Adrenal gland (tissue), 12 donors: ENCODE data around the gene ADCY4. TPM values are rescaled to one million over a fixed set of nuclear protein-coding genes. Genes with fewer than 3 reads are reported as not detected.

Experiments used
- DNase-seq, 7 donors: peaks; one replicate each; pipeline ENCODE4 v3.0.0-alpha.2; 2019 to 2020
- H3K27ac ChIP-seq, 5 donors: fragments of 200-600 bp; sonication (generic) in 4 of 5; 1 replicate in 3 of 5; 2 replicates in 2 of 5; pipeline versions ENCODE4 v1.5.1 to v1.8.0; 2016 to 2020; ENCODE audit warnings: mild to moderate bottlenecking in 1 of 5
- H3K27me3 ChIP-seq: fragments of 200-600 bp; 2 replicates; pipeline ENCODE4 v1.8.0; 2021
- H3K36me3 ChIP-seq, 2 donors: fragments of 200-600 bp; replicated peaks in 1 of 2; 1 replicate in 1 of 2; 2 replicates in 1 of 2; pipeline versions ENCODE4 v1.5.1 to v1.8.0; 2018 to 2022
- H3K4me1 ChIP-seq, 2 donors: fragments of 200-600 bp; replicated peaks in 1 of 2; 1 replicate in 1 of 2; 2 replicates in 1 of 2; pipeline versions ENCODE4 v1.5.1 to v1.8.0; 2018 to 2021
- H3K4me3 ChIP-seq, 4 donors: fragments of 200-600 bp; sonication (generic) in 3 of 4; one replicate each; pipeline ENCODE4 v1.5.1; 2016 to 2018
- H3K9me3 ChIP-seq, 3 donors: fragments of 200-600 bp; sonication (generic) in 1 of 3; replicated peaks in 1 of 3; 1 replicate in 2 of 3; 2 replicates in 1 of 3; pipeline versions ENCODE4 v1.5.1 to v1.8.0; 2016 to 2021
- CTCF ChIP-seq, 6 experiments: fragments of 450-650 bp in 4 of 6; fragments of 200-600 bp in 2 of 6; sonication (generic) in 1 of 6; IDR thresholded peaks; 1 replicate in 5 of 6; 2 replicates in 1 of 6; pipeline versions ENCODE4 v1.5.1 to v1.8.0; 2016 to 2021; ENCODE audit warnings: antibody characterized with exemption in 6 of 6, mild to moderate bottlenecking in 2 of 6, moderate library complexity in 1 of 6
- POLR2A ChIP-seq, 2 donors: fragments of 450-650 bp; IDR thresholded peaks; one replicate each; pipeline ENCODE4 v1.6.1; 2017; ENCODE audit warnings: antibody characterized with exemption in 2 of 2, mild to moderate bottlenecking in 2 of 2, moderate library complexity in 1 of 2
- WGBS, 4 donors: extraction: QIAGEN DNeasy Blood & Tissue Kit in 2 of 4; methylation state at CpG; one replicate each; pipeline versions ENCODE4 v1.1.5 to v1.1.7; 2013 to 2017; 5-methylcytosine and 5-hydroxymethylcytosine counted together
- intact Hi-C, 2 donors: fragments of 100-400 bp; cut with DNase I; formaldehyde crosslinking; loops; one replicate each; pipeline versions ENCODE4 v1.14.1 to v1.15.0; 2022 to 2023
- polyA plus RNA-seq, 3 donors: library from polyadenylated mRNA; stranded (reverse); fragments of 200-250 nt in 2 of 3; fragments of 350-450 nt in 1 of 3; fragmentation: Illumina TruSeq in 1 of 3; extraction: RNeasy Lipid Tissue Mini Kit (QIAGEN cat#74804) in 1 of 3; gene quantifications; one replicate each; pipeline ENCODE4 v1.2.3, GENCODE V29; 2013 to 2014
- total RNA-seq, 9 donors: library from RNA; depleted of rRNA in 4 of 9; stranded (reverse); fragments of >200 nt in 4 of 9; fragments of 120-200 nt in 1 of 9; fragmentation: NEBNext Ultra II Directional in 1 of 9; extraction: Animal tissue kit (Norgen Biotek cat#: 25700) in 1 of 9; gene quantifications; one replicate each; pipeline versions ENCODE4 v1.1.0 to v1.2.4, GENCODE V29; 2013 to 2023
- donor health status: healthy with polysubstance abuse.
- donor health status: Bipolar disorder and iron deficiency.
- donor health status: DM: yes; HTN: yes; CAD: no.
- donor health status: DM: no; HTN: no; CAD: no.
- donor health status: DM: no; HTN: no; CAD: no.
- donor health status: DM: yes; HTN: yes; CAD: no.

The ADCY4 gene
- total and polyA plus RNA-seq, 12 donors = 3.9 to 70.1 (median 13.1) TPM

DNA sequence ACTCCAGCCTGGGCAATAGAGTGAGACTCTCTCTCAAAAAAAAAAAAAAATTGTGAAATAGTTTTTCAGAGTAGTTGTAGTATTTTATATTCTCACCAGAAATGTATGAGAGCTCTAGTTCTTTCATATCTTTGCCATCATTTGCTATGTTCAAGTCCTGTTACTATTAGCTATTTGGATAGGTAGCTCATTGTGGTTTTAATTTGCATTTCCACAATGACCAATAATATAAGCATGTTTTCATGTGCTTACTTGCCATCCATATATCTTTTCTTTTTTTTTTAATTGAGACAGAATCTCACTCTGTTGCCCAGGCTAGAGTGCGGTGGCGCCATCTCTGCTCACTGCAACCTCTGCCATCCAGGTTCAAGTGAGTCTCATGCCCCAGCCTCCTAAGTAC is 13.3 kb upstream of the ADCY4 start:
- no peaks in the 10 kb centered on the region for H3K9me3 ChIP-seq
- no peaks in the 10 kb centered on the region for H3K4me1 ChIP-seq
- no peaks in the 10 kb centered on the region for H3K36me3 ChIP-seq
- no peak for TF ChIP-seq POLR2A (IDR thresholded peaks at IDR 0.05)
- TF ChIP-seq CTCF (IDR thresholded peaks at IDR 0.05) = no peak
- H3K27me3 ChIP-seq = no peaks in the 10 kb centered on the region
- no peak for DNase-seq
- no peak overlapping the region for H3K4me3 ChIP-seq
- H3K27ac ChIP-seq = no peak overlapping the region
- intact Hi-C loops = no loop called here
- WGBS, 4 donors = 97 to 100% (median 98%) methylated on average over 2 of the region's 2 CpGs

GRCh38 chr14:24347134-24347533 is 12.3 kb upstream of the ADCY4 start:
- no peak overlapping the region for H3K27ac ChIP-seq
- WGBS, 4 donors = 54 to 72% (median 60%) methylated on average over 1 of the region's 1 CpG
- H3K9me3 ChIP-seq = no peaks in the 10 kb centered on the region
- H3K4me3 ChIP-seq = no peak overlapping the region
- intact Hi-C loops = no loop called here
- H3K4me1 ChIP-seq = no peaks in the 10 kb centered on the region
- no peaks in the 10 kb centered on the region for H3K36me3 ChIP-seq
- H3K27me3 ChIP-seq = no peaks in the 10 kb centered on the region
- DNase-seq = no peak
- TF ChIP-seq CTCF (IDR thresholded peaks at IDR 0.05) (no peak), POLR2A (IDR thresholded peaks at IDR 0.05) (no peak)

- TF ChIP-seq POLR2A (IDR thresholded peaks at IDR 0.05) (no peak), CTCF (IDR thresholded peaks at IDR 0.05) (no peak)
- no peak for DNase-seq
- H3K27me3 ChIP-seq = no peaks in the 10 kb centered on the region
- no peaks in the 10 kb centered on the region for H3K36me3 ChIP-seq
- intact Hi-C loops = no loop called here
- H3K9me3 ChIP-seq = no peaks in the 10 kb centered on the region
- no peaks in the 10 kb centered on the region for H3K4me1 ChIP-seq
- WGBS, 4 donors = 64 to 82% (median 70%) methylated on average over 7 of the region's 7 CpGs
- no peak overlapping the region for H3K27ac ChIP-seq
- no peak overlapping the region for H3K4me3 ChIP-seq
Observed at GRCh38 chr14:24343795-24344660, 9.2 kb upstream of the ADCY4 start.

DNA sequence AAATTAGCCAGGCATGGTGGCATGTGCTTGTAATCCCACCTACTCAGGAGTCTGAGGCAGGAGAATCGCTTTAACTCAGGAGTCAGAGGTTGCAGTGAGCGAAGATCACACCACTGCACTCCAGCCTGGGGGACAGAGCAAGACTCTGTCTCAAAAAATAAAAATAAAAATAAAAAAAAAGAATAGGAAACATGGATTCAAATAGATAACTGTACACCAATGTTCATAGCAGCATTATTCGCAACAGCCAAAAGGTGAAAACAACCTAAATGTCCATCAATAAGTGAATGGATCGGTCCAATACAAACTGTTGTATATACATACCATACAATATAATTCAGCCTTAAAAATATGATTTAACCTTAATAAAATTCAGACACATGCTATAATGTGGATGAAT is 8.0 kb upstream of the ADCY4 start:
- H3K9me3 ChIP-seq = no peaks in the 10 kb centered on the region
- TF ChIP-seq POLR2A (IDR thresholded peaks at IDR 0.05) (no peak), CTCF (IDR thresholded peaks at IDR 0.05) (no peak)
- DNase-seq = no peak
- no peaks in the 10 kb centered on the region for H3K4me1 ChIP-seq
- WGBS, 4 donors = 76 to 93% (median 90%) methylated on average over 4 of the region's 4 CpGs
- H3K4me3 ChIP-seq = no peak overlapping the region
- no peak overlapping the region for H3K27ac ChIP-seq
- intact Hi-C loops = no loop called here
- H3K36me3 ChIP-seq = no peaks in the 10 kb centered on the region
- no peaks in the 10 kb centered on the region for H3K27me3 ChIP-seq
